Measurements from ENCODE around the gene SMIM35. TPM values are rescaled to one million over a fixed set of nuclear protein-coding genes. Genes with fewer than 3 reads are reported as not detected.

The SMIM35 gene
- total RNA-seq, 4 donors from 2014 or later, result not detected

DNA sequence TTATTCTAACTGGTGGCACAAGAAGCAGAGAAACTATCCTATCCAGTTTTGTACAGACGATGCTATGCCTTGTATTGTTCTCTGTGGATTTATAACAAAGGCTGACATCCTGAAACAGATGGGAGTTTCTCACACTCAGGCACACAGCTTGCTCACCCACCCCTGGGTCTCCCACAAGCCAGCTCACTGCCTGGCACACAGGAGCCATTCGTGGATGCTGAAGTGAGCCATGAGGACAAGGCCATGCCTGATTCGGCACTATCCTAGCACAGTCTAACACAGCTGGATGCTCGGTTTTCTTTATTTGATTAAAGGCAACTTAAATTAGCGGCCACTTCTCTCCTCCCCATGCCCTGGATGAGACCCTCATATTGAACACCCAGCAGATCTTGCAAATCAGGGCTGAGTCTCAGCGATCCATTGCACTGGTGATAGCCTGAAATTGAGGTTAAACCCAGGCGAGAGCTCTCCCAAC lies 35.6 kb downstream of the SMIM35 start:
- intact Hi-C loops (cut with DNase I; ENCODE audit: low total_unique reads), result no loop called here
- WGBS, 2 donors (ENCODE audit: low coverage in 1 of 2), result 78 to 86% methylated on average over 1 to 7 of the region's 7 CpGs
- in situ Hi-C loops (cut with MboI; ENCODE audit: low pct_ligation_motif_present in 1 of 4, low pct_unique_long_range_greater_than_20kb in 1 of 4, low sequenced_read_pairs in 3 of 4), result loop anchor here (10.0 to 25.0 kb wide), 7 partner anchors 96 to 614 kb away; partner anchors contain the start of gene FXYD2 (in 1 of the 4)
- Histone ChIP-seq H3K4me3 (no peak overlapping the region), H3K27ac (no peak overlapping the region), H3K36me3 (no peaks in the 10 kb centered on the region), H3K4me1 (peaks cover 0 to 3% (median 0%) of the 10 kb centered on the region in 4 donors), H3K27me3 (no peaks in the 10 kb centered on the region), H3K9me3 (no peaks in the 10 kb centered on the region)
- DNase-seq, result no peak
- TF ChIP-seq, protein P1, sequence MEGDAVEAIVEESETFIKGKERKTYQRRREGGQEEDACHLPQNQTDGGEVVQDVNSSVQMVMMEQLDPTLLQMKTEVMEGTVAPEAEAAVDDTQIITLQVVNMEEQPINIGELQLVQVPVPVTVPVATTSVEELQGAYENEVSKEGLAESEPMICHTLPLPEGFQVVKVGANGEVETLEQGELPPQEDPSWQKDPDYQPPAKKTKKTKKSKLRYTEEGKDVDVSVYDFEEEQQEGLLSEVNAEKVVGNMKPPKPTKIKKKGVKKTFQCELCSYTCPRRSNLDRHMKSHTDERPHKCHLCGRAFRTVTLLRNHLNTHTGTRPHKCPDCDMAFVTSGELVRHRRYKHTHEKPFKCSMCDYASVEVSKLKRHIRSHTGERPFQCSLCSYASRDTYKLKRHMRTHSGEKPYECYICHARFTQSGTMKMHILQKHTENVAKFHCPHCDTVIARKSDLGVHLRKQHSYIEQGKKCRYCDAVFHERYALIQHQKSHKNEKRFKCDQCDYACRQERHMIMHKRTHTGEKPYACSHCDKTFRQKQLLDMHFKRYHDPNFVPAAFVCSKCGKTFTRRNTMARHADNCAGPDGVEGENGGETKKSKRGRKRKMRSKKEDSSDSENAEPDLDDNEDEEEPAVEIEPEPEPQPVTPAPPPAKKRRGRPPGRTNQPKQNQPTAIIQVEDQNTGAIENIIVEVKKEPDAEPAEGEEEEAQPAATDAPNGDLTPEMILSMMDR (IDR thresholded peaks at IDR 0.05), result no peak
- TF ChIP-seq POLR2AphosphoS5 (IDR thresholded peaks at IDR 0.05) (no peak), POLR2A (IDR thresholded peaks at IDR 0.05) (no peak), EP300 (IDR thresholded peaks at IDR 0.05; ENCODE audit: low read depth) (no peak)

DNA sequence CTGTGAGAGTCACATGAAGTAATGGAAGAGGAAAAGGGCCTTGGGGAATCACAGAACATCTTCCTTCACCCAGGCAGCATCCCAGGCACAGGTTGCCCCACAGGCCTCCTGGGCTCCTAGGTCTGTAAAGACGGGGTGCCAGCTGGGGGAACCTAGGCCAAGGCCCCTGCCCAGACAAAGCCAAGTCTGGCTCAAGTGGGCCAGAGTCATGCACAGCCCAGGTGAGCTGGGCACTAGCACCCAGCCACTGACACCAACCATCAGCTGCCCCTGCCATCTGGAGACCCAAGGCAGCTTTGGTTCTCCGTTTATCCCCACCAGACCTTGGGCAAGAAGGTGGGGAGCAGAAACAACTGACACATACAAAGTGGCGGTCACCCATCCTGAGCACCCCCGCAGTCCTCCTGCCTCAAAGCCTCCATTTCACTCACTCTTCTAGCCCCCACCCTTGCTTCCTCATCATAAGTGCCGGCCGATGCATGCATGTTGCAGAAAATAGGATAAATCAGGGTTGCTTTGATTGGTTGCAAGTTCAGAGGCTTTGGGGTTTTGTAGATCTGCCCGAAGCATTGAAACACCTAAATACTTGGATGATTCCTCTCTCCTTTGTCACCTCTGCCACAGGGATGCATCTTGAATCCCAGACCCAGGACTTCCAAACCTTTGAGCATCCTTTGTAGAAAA lies 36.4 kb downstream of the SMIM35 start:
- in situ Hi-C loops (cut with MboI; ENCODE audit: low pct_ligation_motif_present in 1 of 4, low pct_unique_long_range_greater_than_20kb in 1 of 4, low sequenced_read_pairs in 3 of 4), result loop anchor here (10.0 to 25.0 kb wide), 7 partner anchors 96 to 613 kb away; partner anchors contain the start of gene FXYD2 (in 1 of the 4)
- 96 to 100% methylated on average over 3 to 7 of the region's 7 CpGs for WGBS, 2 donors (ENCODE audit: low coverage in 1 of 2)
- TF ChIP-seq POLR2A (IDR thresholded peaks at IDR 0.05) (no peak), POLR2AphosphoS5 (IDR thresholded peaks at IDR 0.05) (no peak), EP300 (IDR thresholded peaks at IDR 0.05; ENCODE audit: low read depth) (no peak)
- TF ChIP-seq, protein P1 (IDR thresholded peaks at IDR 0.05), result no peak
- DNase-seq, result no peak
- Histone ChIP-seq H3K27ac (no peak overlapping the region), H3K4me1 (peaks cover 0 to 3% (median 0%) of the 10 kb centered on the region in 4 donors), H3K4me3 (no peak overlapping the region), H3K9me3 (no peaks in the 10 kb centered on the region), H3K36me3 (no peaks in the 10 kb centered on the region), H3K27me3 (no peaks in the 10 kb centered on the region)
- intact Hi-C loops (cut with DNase I; ENCODE audit: low total_unique reads), result no loop called here

- intact Hi-C loops (cut with DNase I; ENCODE audit: low total_unique reads) (no loop called here), in situ Hi-C loops (cut with MboI; ENCODE audit: low pct_ligation_motif_present in 1 of 4, low pct_unique_long_range_greater_than_20kb in 1 of 4, low sequenced_read_pairs in 3 of 4) (loop anchor here (5.0 to 25.0 kb wide), 8 partner anchors 95 to 612 kb away; partner anchors contain the start of gene FXYD2 (in 1 of the 4))
- WGBS, 2 donors (ENCODE audit: low coverage in 1 of 2), result 94 to 95% methylated on average over 6 of the region's 6 CpGs
- no peaks in the 10 kb centered on the region for H3K9me3 ChIP-seq
- no peak overlapping the region for H3K27ac ChIP-seq
- no peaks in the 10 kb centered on the region for H3K36me3 ChIP-seq
- H3K4me3 ChIP-seq, result no peak overlapping the region
- H3K4me1 ChIP-seq, result peaks cover 0 to 3% (median 0%) of the 10 kb centered on the region in 4 donors
- no peak for DNase-seq
- H3K27me3 ChIP-seq, result no peaks in the 10 kb centered on the region
- TF ChIP-seq EP300 (IDR thresholded peaks at IDR 0.05; ENCODE audit: low read depth) (no peak), POLR2AphosphoS5 (IDR thresholded peaks at IDR 0.05) (no peak), POLR2A (IDR thresholded peaks at IDR 0.05) (no peak)
- TF ChIP-seq, protein P1 (IDR thresholded peaks at IDR 0.05), result no peak
Measured at GRCh38 chr11:118049771-118050170, 37.0 kb downstream of the SMIM35 start.

- TF ChIP-seq, protein P1 (IDR thresholded peaks at IDR 0.05), result no peak
- no peak for TF ChIP-seq POLR2AphosphoS5 (IDR thresholded peaks at IDR 0.05)
- TF ChIP-seq EP300 (IDR thresholded peaks at IDR 0.05; ENCODE audit: low read depth), result no peak
- TF ChIP-seq POLR2A (IDR thresholded peaks at IDR 0.05), result no peak
- Histone ChIP-seq H3K4me3 (no peak overlapping the region), H3K4me1 (peaks cover 0 to 3% (median 0%) of the 10 kb centered on the region in 4 donors), H3K36me3 (no peaks in the 10 kb centered on the region), H3K9me3 (no peaks in the 10 kb centered on the region), H3K27ac (no peak overlapping the region), H3K27me3 (no peaks in the 10 kb centered on the region)
- in situ Hi-C loops (cut with MboI; ENCODE audit: low pct_ligation_motif_present in 1 of 4, low pct_unique_long_range_greater_than_20kb in 1 of 4, low sequenced_read_pairs in 3 of 4) (loop anchor here in 1 of 4 donors (5.0 to 25.0 kb wide), 2 partner anchors 101 to 611 kb away; no protein-coding TSS in a partner anchor), intact Hi-C loops (cut with DNase I; ENCODE audit: low total_unique reads) (no loop called here)
- no peak for DNase-seq
- 78 to 79% methylated on average over 4 to 11 of the region's 11 CpGs for WGBS, 2 donors (ENCODE audit: low coverage in 1 of 2)
Measured at GRCh38 chr11:118048472-118049370, 38.0 kb downstream of the SMIM35 start.

Measured in transverse colon (tissue), 4 donors.